H1 (cell line): ENCODE results near the gene BNIP2. TPM values are rescaled to one million over a fixed set of nuclear protein-coding genes. Genes with fewer than 3 reads are reported as not detected.

ENCODE experiments used
- CHD7 ChIP-seq: fragments of 300-600 bp; sonication (generic); IDR thresholded peaks from 2 replicates; pipeline ENCODE4 v1.7.1; 2012; ENCODE audit warnings: low read length, moderate library complexity, mild to moderate bottlenecking, inconsistent platforms; ENCODE audit not compliant: insufficient replicate concordance
- YY1 ChIP-seq: IDR thresholded peaks from 2 replicates; pipeline ENCODE4 v1.6.1; 2011; ENCODE audit warnings: low read depth, mild to moderate bottlenecking, low read length
- polyA plus RNA-seq, 7 experiments: library from polyadenylated mRNA; depleted of rRNA in 3 of 7; stranded (reverse) in 5 of 7; unstranded in 2 of 7; fragments of >200 nt in 5 of 7; fragments of 200-250 nt in 2 of 7; gene quantifications; 1 replicate in 5 of 7; 2 replicates in 1 of 7; 4 replicates in 1 of 7; pipeline versions ENCODE4 v1.2.1 to v1.2.3, GENCODE V29; 2011 to 2013; ENCODE audit warnings: missing spikeins in 2 of 7, mixed read lengths in 2 of 7
- total RNA-seq: library from RNA; stranded (reverse); fragmentation: NEBNext Ultra II Directional; extraction: Animal tissue kit (Norgen Biotek cat#: 25700); gene quantifications from 2 replicates; pipeline ENCODE4 v1.2.1, GENCODE V29; 2021

BNIP2 gene
- total and polyA plus RNA-seq, 2 of the 8 experiments (the other 6 are each of a cell fraction or from before 2014, with no cell fraction given): 11.8 to 40.6 TPM

- TF ChIP-seq CHD7: no peak
- TF ChIP-seq YY1: no peak
These were observed 24.1 kb upstream of the BNIP2 start (continued) for GRCh38 chr15:59713177-59713576.
